Measurements from ENCODE around the gene PMEL.

DNA sequence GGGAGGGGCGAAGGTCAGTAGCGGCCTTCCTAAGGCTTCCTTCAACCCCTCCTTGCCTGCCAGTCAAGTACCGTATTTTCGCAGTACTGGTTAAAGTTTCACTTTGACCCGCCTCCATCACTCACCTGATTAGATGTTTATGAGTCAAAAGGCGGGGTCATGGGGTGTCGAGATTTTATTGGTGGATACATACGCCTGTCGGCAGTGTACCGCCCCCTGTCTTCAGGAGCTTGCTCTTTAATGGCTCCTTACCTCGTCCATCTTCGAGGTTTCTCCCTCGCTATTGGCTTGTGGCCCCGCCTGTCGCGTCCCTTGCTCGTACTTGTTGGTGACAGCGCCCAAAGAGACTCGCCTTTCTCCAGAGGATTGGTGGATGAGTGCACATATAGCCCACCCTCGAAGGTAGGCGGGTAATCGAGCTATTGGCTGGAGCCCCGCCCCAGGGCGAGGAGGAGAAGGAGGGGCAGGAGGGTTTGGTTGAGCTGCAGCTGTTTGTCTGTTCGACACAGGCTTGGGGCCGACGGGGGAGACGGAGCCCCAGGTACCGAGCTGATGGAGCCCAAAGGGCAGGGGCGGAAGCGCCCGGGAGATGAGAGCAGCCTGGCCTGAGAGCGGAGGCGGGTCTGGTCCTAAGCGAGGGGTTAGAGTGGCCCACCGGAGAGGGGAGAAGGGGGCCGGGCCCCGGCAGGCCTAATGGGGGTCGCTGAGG lies 7.9 kb upstream of the PMEL start, which contains the start of gene RAB5B:
- TF ChIP-seq, protein P1, sequence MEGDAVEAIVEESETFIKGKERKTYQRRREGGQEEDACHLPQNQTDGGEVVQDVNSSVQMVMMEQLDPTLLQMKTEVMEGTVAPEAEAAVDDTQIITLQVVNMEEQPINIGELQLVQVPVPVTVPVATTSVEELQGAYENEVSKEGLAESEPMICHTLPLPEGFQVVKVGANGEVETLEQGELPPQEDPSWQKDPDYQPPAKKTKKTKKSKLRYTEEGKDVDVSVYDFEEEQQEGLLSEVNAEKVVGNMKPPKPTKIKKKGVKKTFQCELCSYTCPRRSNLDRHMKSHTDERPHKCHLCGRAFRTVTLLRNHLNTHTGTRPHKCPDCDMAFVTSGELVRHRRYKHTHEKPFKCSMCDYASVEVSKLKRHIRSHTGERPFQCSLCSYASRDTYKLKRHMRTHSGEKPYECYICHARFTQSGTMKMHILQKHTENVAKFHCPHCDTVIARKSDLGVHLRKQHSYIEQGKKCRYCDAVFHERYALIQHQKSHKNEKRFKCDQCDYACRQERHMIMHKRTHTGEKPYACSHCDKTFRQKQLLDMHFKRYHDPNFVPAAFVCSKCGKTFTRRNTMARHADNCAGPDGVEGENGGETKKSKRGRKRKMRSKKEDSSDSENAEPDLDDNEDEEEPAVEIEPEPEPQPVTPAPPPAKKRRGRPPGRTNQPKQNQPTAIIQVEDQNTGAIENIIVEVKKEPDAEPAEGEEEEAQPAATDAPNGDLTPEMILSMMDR (IDR thresholded peaks at IDR 0.05) = no peak
- no peak; the same call in 1 of the 2 replicates for TF ChIP-seq POLR2AphosphoS5 (IDR thresholded peaks at IDR 0.05; ENCODE audit: low read depth, low read length)
- TF ChIP-seq, protein P2, sequence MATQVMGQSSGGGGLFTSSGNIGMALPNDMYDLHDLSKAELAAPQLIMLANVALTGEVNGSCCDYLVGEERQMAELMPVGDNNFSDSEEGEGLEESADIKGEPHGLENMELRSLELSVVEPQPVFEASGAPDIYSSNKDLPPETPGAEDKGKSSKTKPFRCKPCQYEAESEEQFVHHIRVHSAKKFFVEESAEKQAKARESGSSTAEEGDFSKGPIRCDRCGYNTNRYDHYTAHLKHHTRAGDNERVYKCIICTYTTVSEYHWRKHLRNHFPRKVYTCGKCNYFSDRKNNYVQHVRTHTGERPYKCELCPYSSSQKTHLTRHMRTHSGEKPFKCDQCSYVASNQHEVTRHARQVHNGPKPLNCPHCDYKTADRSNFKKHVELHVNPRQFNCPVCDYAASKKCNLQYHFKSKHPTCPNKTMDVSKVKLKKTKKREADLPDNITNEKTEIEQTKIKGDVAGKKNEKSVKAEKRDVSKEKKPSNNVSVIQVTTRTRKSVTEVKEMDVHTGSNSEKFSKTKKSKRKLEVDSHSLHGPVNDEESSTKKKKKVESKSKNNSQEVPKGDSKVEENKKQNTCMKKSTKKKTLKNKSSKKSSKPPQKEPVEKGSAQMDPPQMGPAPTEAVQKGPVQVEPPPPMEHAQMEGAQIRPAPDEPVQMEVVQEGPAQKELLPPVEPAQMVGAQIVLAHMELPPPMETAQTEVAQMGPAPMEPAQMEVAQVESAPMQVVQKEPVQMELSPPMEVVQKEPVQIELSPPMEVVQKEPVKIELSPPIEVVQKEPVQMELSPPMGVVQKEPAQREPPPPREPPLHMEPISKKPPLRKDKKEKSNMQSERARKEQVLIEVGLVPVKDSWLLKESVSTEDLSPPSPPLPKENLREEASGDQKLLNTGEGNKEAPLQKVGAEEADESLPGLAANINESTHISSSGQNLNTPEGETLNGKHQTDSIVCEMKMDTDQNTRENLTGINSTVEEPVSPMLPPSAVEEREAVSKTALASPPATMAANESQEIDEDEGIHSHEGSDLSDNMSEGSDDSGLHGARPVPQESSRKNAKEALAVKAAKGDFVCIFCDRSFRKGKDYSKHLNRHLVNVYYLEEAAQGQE (IDR thresholded peaks at IDR 0.05; ENCODE audit: insufficient read depth in 1 of 2, low read depth in 2 of 2, low read length in 1 of 2) = no peak
- TF ChIP-seq SIN3A (IDR thresholded peaks at IDR 0.05; ENCODE audit: borderline replicate concordance, insufficient read depth, low read depth, low read length) = peak; percentile 52; the same call in 1 of the 2 replicates
- TF ChIP-seq TCF7L2 (IDR thresholded peaks at IDR 0.05; ENCODE audit: low read depth, low read length) = peak; percentile 68
